Mammary microvascular endothelial cell (primary cell): ENCODE data around the gene ABCG5. TPM values are rescaled to one million over a fixed set of nuclear protein-coding genes. Genes with fewer than 3 reads are reported as not detected.

Experiments used
- total RNA-seq: library from RNA; depleted of rRNA; stranded (reverse); fragments of >200 nt; gene quantifications from 2 replicates; pipeline ENCODE4 v1.2.3, GENCODE V29; 2015

The ABCG5 gene
- not detected in 2 replicates for total RNA-seq

GRCh38 chr2:43838560-43839267, at the start of gene ABCG5, which contains the start of gene ABCG8:
TSS of gene ABCG5 (minus strand) at chr2:43838839. CDS start at chr2:43838679, 160 bp downstream.
TSS of gene ABCG8 (plus strand) at chr2:43838971. CDS start at chr2:43839054, 83 bp downstream.

GRCh38 chr2:43773876-43774613, 64.6 kb downstream of the ABCG5 start, which contains the start of gene DYNC2LI1:
TSS of gene DYNC2LI1 (plus strand) at chr2:43774039. CDS start at chr2:43774139, 100 bp downstream.

Other genes starting within 250 kb of the ABCG5 start
- gene THADA, start 242.8 kb downstream of the ABCG5 start, total RNA-seq: 16.2 and 18.2 TPM in 2 replicates
- gene PLEKHH2, start 201.6 kb downstream of the ABCG5 start, total RNA-seq: 0.05 and 0.13 TPM in 2 replicates
- not detected in 2 replicates for gene C1GALT1C1L, start 162.4 kb downstream of the ABCG5 start, total RNA-seq
- gene DYNC2LI1, start 64.8 kb downstream of the ABCG5 start, total RNA-seq: 7.4 and 13.9 TPM in 2 replicates
- gene ABCG8, start 132 bp upstream of the ABCG5 start, total RNA-seq: not detected in 2 replicates
- gene LRPPRC, start 157.2 kb upstream of the ABCG5 start, total RNA-seq: 47.4 and 56.6 TPM in 2 replicates